Dedifferentiated amniotic fluid mesenchymal stem cell (primary cell): Measurements from ENCODE around the gene NUPR1.
"Not testable (repeated sequence)": the region's sequence is repeated elsewhere in the genome, so short reads cannot be mapped to it uniquely, and the experiment has no call there.

Experiments
- DNase-seq: peaks from one replicate; pipeline ENCODE4 v3.0.0-alpha.2; 2016; ENCODE audit errors: extremely low spot score

The NUPR1 gene, protein sequence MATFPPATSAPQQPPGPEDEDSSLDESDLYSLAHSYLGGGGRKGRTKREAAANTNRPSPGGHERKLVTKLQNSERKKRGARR

DNA sequence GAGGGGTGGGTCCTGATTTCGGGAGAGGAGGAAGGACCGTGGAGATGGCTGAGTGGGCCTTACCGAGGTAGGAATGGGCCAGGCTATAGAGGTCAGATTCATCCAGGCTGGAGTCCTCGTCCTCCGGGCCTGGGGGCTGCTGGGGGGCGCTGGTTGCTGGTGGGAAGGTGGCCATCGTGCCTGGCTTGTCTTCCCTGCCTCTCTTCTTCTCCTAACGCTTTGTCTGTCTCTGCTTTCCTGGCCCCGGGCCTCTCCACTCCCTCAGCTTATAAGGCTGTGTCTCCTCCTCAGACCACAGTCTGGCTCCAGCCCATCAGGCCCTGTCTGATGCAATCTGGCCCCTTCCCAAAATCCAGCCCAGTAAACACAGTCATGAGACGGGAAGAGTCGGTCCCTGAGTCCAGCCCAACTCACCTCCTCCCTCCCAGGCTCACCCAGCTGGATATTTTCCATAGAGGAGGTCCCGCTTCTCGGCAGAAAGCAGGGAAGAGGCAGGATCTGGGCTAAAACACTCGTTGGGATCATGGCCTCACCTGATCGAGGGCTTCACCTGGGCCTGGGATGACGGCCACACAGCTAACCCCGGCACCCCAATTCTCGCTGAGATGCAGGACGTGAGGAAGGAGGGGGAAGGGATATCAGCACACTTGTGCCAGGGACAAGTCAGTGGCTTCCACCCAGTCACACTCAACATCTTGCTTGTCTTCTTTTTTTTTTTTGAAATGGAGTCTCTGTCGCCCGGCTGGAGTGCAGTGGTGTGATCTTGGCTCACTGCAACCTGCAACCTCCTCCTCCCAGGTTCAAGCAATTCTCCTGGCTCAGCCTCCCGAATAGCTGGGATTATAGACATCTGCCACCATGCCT lies at the start of gene NUPR1:
NUPR1 (minus strand) TSS at position 242 of the 864 bp plus-strand sequence; CDS start at position 175, 67 bp downstream.
- DNase-seq: peak; percentile 95

DNA sequence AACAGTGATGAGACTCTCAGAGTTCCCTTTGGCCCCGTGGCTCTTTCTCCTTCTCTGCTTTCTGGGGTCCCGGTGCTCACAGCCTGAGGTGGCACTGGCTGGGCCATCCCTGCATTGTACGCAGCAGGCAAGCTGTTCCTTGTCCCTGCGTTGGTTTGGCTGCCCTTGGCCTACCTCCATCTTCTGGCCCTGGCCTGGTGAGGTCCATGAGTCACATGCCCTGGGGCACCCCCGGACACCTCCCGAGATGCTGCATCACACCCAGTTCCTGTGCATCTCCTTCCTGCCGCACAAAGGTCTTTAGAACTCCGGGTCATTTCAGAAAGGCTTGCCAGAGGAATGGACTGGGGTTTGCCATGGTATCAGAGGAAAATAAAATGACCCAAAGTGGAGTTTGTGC lies 48.6 kb upstream of the NUPR1 start:
- no peak for DNase-seq

DNA sequence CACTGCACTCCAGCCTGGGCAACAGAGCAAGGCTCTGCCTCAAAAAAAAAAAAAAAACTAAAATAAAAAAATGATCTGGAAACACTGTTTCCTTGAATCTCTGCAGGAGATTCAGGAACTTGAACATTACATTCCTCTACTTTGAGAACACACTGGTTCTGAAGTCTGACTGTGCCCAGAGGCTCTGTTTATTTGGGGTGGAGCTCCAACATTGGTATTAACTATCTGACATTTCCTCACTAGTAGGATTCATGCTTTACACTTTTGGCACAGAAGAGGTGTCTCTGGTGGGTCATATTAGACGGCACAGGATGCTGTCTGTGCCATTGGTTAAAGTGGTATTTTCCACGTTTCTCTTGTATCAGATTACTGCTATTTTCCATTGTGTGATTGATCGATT lies 47.7 kb upstream of the NUPR1 start:
- DNase-seq: no peak

DNA sequence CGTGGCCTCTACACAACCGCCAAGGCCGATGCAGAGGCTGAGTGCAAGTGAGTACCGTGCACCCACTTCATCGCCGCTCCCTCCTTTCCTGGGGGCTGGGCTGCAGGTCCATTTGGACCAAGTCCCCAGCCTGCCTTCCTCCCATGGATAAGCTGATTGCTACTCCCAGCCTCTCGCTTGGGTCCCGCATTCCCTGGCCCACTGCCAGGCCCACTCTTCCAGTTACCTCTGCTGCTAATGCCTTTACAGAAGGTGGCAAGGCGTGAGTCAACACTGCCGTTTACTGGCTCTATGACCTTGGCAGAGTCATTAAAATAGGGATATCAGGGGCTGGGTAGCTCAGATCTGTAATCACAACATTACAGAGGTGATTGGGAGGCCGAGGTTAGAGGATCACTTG lies 46.9 kb upstream of the NUPR1 start:
- DNase-seq: no peak

GRCh38 chr16:28580726-28581315 lies 42.0 kb upstream of the NUPR1 start:
- no peak for DNase-seq

GRCh38 chr16:28575446-28576109 lies 36.8 kb upstream of the NUPR1 start:
- no peak for DNase-seq

DNA sequence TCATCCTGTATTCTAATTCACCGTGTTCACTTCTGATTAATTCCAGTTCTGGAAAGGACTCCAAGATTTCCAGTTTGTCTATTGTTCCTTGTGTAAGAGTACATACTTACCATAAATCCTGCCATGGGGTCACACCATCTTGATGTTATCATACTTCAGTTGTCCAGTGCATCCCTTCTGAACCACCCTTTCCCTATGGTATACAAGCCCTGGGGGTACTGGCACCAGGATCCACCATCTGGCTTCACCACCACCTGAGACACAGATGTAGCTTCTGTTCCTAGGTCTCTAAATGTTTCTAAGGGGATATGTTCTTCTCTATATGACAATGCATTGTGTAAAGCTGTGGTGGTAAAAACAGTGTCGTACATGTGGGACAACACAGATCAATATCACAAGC lies 36.2 kb upstream of the NUPR1 start:
- DNase-seq: no peak

DNA sequence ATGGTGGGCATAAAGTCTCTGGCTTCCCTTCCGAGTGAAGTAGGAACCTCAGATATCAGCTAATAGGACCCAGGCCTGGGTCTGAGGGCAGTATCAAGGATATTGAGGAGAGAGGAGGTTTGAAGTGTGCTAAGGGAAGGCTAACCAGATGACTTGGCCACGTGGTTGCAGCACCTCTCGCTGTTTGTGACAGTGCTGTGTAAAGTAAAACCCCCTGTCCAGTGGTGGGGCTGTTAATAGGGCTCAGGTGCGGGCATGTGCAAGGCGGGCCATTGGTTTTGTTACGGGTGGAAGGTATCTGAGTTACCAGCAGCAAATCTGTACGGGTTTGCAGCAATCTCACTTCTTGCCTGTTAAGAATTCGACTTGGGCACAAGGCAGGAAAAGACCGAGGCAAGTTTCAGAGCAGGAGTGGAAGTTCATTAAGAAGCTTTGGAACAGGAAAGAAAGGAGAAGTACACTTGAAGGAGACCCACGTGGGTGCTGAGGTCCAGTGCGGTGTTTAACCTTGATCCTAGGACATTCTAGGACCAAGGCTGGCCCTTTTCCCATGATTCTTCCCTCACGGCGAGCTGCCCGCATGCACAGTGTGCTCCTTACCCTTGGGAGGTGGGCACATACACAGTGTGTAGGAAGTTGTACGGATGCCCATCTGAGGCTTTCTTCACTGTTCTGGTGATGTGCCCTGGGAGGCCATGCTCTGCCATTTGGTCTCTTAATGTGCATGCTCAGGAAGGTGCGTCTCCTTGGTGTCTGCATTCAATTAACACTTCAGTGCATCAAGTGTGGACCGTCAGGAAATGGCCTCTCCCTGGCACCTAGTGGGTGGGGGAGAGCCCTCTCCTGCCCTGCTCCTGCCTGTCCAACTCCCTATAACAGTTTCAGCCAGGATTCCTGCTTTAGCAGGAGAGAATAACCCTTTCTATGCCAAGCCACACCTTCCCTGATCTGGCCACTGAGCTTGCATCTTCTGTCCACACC lies 35.3 kb upstream of the NUPR1 start:
- DNase-seq: no peak

GRCh38 chr16:28572696-28573510 lies 34.1 kb upstream of the NUPR1 start:
- DNase-seq: no peak

GRCh38 chr16:28569968-28570752 lies 31.4 kb upstream of the NUPR1 start:
- no peak for DNase-seq

DNA sequence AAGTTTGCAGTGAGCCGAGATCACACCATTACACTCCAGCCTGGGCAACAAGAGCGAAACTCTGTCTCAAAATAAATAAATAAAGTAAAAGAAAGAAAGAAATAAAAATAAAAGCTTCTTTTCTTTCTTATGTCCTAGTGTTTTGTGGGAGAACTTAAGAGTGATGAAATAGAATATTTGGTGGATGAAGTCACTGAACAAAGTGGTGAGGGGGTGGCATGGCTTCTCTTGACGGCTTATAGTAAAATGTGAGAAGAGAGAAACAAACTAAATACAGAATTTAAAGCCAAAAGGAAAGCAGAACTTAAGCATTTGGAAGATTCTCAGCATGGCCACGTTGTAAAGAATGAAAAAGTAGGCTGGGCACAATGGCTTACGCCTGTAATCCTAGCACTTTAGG lies 30.2 kb upstream of the NUPR1 start:
- DNase-seq: no peak

- no peak for DNase-seq
Measured at GRCh38 chr16:28567292-28567691, 28.5 kb upstream of the NUPR1 start.

GRCh38 chr16:28566233-28566925 lies 27.6 kb upstream of the NUPR1 start:
- not testable (repeated sequence) for DNase-seq

DNA sequence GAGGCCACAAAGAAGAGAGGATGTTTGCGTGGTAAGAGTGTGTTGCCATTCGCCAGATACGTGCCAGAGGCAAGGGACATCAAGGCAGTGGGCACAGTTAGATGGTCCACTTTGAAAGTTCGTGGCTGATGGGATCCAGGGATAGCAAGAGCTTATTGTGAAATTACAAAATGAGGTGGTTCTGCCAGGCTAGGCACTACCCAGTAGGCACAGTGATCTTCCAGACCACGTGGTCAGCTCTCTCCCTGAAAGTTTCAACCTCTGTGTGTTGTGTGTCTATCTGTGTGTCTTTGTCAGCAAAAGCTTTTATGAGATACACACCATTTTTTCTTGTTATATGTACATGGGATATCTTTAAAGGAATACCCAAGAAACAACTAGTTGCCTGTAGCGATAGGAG lies 24.4 kb upstream of the NUPR1 start:
- DNase-seq: no peak

DNA sequence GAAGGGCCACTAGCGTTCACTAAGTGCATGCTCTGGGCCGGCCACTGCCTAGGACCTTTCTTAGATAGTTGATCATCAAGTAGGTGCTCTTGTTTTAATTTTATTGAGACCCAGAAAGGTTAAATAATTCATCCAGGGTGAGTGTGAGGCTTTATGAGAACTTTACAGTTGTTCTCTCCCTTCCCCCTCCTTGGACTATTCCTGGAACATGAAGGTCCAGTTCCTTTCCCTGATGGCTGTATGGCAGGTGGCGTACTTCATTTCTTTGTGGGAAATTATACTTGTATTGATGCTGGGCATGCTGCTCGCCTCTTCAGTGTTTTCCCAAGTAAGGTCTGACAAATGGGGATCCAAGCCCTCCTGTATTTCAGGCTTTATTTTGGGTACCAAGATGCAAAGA lies 23.4 kb upstream of the NUPR1 start:
- no peak for DNase-seq

DNA sequence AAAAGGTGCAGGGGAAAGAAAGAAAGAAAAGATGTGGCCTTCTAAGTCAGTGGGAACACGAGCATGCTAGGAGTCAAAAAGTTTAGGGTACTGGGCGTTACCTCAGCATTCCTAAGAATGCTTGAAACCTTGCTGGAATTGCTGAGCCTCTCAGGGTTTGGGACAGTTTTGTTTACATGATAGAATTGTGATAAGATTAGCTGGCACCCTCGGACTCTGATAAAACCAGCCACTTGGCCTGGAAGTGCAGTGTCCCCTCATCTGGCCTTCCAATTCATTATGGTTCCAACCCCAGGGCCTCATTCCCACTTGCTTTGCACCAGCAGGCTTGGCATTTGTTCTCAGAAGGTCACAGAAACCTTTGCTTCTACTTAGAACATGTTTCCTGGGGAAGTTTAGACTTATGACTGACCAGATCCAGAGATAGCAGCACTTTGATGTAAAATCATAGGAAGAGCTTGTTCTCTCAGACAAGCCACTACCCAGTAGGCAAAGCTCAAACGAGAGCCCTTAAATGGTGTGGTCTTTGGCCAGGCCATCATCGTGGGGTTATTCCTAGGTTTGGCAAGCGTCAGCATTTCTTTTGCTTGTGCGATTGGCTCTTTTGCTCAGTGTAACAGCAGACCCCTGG lies 22.9 kb upstream of the NUPR1 start:
- no peak for DNase-seq

- DNase-seq: no peak
Measured at GRCh38 chr16:28558456-28558855, 19.7 kb upstream of the NUPR1 start.

- no peak for DNase-seq
Measured at GRCh38 chr16:28556914-28557320, 18.1 kb upstream of the NUPR1 start.

DNA sequence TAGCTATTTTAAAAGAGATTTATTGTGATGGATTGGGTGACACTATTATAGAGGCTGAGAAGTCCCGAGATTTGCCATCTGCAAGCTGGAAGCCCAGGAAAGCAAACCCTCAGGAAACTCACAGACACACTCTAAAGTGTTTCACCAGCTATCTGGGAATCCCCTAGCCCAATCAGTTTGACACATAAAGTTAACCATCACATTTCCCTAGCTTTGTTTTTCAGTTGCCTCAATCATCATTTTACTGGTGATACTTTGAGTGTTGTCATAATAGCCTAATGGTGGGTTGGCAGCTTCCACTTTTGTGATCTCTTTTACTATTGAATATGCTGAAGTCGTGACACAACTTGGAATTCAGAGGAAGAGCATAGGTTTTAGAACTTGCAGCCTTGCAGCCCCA lies 16.8 kb upstream of the NUPR1 start:
- DNase-seq: no peak
